ENCODE data around the gene CAMK2G.
"Not testable (repeated sequence)": the region's sequence is repeated elsewhere in the genome, so short reads cannot be mapped to it uniquely, and the experiment has no call there.

The CAMK2G gene

DNA sequence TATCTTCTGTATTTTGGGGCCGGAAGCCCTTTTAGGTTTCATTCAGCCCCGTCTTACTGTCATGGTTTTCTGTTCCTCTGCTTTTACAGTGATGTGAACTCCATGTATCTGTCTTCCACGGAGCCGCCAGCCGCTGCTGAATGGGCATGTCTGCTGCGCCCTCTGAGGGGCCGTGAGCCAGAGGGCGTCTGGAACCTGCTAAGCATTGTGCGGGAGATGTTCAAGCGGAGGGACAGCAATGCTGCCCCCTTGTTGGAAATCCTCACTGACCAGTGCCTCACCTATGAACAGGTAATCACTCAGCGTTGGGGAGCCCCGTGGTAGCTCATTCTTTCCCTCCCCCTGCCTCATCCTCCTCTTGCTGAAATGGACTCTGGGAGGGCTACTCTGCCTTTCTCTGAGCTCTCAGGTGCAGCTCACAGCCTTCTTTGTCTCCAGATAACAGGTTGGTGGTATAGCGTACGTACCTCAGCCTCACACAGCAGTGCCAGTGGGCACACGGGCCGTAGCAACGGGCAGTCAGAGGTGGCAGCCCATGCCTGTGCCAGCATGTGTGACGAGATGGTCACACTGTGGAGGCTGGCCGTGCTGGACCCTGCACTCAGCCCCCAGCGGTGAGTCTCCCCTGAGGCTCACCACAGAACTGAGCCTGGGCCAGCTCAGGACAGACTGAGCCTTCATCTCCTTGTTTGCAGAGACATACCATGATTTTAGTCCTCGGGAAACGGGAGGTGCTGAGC is 83.3 kb downstream of the CAMK2G start:
- DNase-seq (ENCODE audit: low spot score), result no peak

DNA sequence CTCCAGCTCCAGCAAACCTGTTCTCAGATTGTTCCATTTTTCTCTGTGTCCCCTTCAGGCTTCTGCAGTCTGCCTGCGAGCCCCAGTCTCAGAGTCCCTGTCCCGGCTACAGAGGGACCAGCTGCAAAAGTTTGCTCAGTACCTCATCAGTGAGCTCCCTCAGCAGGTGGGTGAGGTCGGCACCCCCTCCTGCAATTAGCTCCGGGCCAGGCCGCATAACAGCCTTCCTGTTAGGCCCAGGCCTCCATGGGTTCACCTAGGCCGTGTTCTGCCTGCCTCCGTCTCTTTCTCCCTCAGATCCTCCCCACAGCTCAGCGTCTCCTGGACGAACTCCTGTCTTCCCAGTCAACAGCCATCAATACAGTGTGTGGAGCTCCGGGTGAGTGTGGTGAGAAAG is 84.7 kb downstream of the CAMK2G start:
- DNase-seq (ENCODE audit: low spot score), result no peak

DNA sequence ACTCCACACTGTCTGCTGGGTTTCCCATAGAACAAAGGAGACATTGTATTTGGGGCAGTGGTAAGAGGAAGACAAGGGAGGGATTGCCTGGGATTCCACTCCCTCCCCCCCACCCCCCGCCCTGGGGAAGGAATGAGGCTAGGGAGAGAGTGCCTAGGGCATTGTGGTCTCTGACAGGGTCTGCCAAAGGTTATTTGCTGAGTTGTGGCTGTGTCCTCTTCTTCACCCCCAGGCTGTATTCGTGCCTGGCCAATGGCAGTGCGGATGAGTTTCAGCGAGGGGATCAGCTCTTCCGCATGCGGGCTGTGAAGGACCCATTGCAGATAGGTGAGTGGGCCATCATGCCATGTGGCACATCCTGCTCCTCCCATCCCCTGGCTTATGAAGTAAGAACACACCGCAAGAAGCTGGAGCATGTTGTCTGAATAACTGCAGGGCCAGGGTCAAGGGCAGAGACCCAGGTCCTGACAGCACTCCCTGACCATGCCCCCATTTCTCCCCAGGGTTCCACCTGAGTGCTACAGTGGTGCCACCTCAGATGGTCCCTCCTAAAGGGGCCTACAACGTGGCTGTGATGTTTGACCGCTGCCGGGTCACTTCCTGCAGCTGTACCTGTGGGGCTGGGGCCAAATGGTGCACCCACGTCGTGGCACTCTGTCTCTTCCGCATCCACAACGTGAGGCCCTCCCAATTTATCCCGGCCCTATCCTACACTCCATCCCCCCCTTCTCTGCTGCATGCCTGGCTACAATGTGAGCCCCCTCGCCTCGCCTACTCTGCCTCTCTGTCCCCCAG is 85.3 kb downstream of the CAMK2G start:
- DNase-seq (ENCODE audit: low spot score), result no peak

DNA sequence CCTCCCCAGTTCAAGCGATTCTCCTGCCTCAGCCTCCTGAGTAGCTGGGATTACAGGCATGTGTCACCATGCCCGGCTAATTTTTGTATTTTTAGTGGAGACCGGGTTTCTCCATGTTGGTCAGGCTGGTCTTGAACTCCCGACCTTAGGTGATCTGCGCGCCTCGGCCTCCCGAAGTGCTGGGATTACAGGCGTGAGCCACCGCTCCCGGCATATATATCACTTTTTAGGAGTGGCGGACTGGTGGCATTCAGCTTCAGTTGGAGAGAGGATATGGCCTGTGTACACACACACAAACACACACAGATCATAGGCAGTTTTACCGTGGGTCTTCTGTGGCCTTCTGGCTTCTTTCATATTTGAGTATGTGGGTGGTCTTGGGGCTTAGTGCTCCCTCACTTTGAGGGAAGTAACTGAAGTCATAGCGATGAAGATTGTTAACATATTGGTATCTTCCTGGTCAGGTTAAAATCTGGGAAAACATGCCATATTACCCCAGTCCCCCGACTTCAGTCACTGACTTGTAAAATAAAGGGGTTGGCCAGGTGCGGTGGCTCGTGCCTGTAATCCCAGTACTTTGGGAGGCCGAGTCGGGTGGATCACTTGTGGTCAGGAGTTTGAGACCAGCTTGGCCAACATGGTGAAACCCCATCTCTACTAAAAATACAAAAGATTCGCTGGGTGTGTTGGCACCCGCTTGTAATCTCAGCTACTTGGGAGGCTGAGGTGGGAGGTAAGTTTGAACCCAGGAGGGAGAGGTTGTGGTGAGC is 87.1 kb downstream of the CAMK2G start:
- not testable (repeated sequence) for DNase-seq (ENCODE audit: low spot score)

DNA sequence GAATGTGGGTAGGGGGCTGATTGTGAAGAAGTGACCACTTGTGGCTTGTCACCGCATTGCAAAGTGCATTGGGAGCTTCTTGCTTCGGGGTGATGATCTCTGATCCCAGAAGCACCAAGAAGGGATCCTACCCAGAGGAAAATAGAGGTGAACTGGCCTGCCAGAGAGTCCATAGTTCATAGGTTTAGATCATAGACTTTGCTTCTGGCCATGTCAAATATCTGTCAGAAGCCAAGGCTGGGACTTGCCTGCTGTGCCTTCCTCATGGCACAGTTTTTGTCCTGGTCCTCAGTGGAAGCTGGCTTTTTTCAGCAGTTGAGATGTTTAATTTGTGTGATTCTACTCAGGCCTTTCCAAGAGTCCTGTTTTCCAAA is 87.9 kb downstream of the CAMK2G start:
- DNase-seq (ENCODE audit: low spot score), result no peak

DNA sequence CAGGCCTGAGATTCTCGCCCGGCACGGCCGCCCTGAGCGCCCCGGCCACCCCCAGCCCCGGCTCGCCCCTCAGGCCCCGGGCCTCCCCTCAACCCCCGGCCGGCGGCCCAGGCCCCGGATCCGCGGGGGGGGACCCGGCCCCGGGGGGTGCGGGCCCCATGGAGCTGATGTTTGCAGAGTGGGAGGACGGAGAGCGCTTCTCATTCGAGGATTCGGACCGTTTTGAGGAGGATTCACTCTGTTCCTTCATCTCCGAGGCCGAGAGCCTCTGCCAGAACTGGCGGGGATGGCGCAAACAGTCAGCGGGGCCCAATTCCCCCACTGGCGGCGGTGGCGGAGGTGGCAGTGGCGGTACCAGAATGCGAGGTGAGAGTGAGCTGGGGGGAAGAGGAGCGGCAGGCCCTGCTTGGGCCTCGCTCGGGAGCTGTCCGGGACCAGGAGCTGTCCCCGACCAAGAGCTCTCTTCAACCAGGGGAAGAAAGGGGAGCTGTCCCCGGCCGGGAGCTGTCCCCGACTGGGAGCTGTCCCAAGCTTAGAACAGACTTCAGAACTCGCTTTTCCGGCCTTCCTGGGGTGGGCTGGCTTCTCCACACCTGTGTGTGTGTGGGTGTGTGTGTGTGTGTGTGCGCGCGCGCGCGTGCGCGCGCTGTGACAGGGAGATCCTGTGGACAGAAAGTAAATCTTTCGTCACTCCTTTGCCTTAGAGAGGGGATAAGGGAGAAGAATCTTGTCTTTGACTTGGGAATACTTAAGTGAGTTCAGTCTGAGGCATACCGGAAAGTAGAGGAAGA is 88.4 kb downstream of the CAMK2G start:
- DNase-seq (ENCODE audit: low spot score), result peak; percentile 40

DNA sequence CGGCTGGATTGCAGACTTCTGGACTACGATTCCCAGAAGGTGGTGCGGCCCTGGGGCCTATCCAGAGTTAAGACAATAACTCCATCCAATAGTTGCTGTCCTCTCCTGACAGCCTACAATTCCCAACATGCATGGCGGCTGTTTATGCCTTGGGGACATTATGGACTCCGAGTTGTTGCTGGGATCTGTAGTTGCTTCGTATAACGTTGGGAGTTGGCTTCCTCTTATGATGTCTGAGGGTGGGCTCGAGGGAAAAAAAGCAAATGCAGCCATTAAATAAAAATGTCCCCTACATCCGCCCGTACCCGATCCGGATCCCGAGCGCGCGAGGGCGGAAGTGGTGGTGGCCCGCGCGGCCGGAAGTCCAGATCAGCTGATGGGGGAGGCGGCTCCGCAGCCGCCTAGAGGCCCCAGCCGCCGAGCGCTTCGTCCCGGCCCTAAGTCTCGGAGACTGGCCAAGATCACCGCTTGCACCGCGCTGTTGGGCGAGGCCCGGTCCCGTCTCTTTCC is 89.1 kb downstream of the CAMK2G start, which contains the start of gene ZSWIM8:
TSS of gene ZSWIM8 (plus strand) at position 396 of the 510 bp plus-strand sequence. CDS start 273 bp downstream, outside the sequence.
- DNase-seq (ENCODE audit: low spot score), result peak; percentile 89

DNA sequence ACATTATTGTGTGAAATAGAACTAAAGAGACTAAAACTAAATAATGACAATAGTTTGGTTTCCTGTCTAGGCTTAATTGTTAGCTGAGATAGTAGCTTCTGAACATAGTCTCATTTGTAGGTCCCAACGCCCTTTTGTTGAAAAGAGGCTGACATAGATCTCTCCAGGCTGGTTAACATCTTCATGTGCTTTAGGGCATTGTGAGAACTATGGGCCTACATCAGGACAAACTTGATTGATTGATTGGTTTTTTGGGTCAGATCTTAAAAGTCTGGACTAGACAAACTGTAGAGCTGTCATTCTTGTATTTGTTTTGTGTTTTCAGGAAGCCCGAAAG is 91.6 kb downstream of the CAMK2G start:
- no peak for DNase-seq (ENCODE audit: low spot score)

DNA sequence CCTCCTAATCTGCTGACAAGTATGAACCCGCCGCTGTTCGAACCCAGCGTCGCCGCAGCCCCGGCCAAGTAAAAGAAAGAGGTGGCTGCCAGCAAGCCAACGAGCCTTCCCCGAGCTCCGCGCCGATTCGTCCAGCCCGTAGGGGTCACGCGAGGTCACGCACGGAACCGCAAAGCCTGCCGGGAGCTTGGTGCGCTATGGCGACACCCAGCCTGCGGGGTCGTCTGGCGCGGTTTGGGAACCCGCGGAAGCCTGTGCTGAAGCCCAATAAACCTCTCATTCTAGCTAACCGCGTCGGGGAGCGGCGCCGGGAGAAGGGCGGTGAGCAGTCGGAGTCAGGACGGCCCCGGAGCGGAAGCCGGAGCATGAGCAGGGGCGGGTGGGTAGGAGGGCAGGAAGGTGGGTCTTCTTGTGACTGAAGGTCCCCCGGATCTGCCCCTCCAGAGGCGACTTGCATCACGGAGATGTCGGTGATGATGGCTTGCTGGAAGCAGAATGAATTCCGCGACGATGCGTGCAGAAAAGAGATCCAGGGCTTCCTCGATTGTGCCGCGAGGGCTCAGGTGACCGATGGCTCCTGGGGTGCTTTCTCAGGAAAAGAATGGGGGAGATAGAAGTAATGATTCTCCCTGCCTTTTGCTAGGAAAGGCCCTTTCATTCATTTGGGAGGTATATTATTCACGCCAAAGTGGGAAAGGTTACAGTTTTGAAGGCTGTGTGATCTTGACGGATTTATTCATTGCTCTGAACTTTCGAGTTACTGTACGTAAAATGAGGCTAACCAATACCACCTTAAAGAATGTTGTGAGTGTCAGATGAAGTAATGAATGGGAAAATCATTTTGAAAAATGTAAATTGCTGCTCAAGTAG is 92.2 kb downstream of the CAMK2G start, which contains the start of gene CHCHD1:
TSS of gene CHCHD1 (plus strand) at position 170 of the 870 bp plus-strand sequence. CDS start at position 198, 28 bp downstream.
- peak; percentile 84 for DNase-seq (ENCODE audit: low spot score)

DNA sequence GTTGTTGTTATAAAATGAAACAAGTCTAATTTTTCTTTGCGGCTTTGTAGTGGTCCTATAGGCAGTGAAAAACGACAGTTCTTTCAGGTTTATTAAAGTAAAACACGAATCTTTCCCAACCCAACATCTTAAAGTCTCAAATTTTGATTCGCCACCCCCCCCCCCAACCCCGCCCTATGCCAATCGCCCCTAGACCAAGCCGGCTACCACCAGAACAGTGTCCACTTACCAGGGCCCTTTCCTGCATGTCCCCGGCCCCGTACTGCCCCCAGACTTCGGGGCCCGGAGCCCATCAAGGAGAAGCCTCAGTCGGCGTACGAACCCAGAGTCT is 92.8 kb downstream of the CAMK2G start:
- DNase-seq (ENCODE audit: low spot score), result no peak

DNA sequence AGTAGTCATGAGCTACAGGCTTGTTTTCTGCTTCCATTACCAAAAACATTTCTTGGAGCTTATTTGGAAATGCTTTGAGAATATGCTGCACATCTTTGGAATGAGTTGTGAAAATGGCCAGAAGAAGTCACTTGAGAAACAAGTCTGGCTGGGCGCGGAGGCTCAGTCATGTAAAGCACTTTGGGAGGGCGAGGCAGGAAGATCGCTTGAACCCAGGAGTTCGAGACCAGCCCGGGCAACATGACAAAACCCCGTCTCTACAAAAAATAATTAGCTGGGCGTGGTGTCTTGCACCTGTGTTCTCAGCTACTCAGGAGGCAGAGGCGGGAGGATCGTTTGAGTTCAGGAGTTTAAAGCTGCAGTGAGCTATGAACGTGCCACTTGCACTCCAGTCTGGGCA is 93.4 kb downstream of the CAMK2G start:
- DNase-seq (ENCODE audit: low spot score), result no peak

DNA sequence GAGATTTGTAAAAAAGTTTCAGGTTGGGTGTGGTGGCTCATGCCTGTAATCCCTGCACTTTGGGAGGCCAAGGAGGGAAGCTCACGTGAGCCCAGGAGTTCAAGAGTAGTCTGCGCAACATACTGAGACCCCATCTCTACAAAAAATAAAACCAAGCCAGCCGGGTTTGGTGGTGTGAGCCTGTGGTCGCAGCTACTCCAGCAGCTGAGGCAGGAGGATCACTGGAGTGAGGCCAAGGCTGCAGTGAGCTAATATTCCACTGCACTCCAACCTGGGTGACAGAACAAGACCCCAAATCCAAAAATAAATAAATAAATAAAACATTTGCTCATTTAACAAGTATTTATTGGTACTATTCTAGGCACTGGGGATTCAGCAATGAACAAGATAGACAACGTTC is 94.1 kb downstream of the CAMK2G start:
- DNase-seq (ENCODE audit: low spot score), result no peak

DNA sequence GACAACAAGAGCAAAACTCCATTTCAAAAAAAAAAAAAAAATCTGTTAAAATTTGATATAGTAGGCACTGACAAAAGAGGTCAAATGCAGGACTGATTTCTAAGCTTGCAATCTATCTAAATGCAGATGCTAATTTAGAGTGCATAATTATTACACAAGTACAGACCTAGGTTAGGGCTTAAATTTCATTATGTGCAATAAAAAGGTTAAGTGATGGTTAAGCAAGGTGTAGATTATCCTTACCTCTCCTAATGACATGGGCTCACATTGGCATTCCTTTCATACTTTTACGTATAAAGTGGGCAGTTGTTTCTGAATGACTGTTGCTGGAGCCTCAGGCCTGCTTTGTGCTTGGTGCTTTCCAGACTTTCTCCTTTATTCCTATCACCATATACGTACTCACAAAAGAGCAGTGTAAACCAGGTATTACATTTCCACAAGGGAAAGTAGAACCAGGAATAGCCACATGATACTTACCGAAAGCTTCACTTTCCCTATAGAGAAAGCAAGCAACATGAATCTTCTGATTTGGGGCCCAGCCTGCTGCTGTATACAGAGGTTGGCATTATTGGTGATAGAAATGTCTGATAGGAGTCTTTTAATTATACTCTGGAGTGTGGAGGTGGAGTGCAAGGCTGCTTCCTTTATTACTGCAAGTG is 94.7 kb downstream of the CAMK2G start:
- DNase-seq (ENCODE audit: low spot score), result no peak

DNA sequence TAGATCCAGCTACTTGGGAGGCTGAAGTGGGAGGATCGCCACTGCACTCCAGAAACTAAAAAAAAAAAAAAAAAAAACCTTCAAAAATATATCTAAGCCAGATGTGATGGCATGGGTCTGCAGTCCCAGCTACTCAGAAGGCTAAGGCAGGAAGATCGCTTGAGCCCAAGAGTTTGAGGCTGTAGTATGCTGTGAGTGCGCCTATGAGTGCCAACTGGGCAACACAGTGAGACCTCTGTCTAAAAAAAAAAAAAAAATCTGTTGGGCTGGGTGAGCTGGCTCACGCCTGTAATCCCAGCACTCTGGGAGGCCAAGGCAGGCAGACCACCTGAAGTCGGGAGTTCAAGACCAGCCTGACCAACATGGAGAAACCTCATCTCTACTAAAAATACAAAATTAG is 95.3 kb downstream of the CAMK2G start:
- no peak for DNase-seq (ENCODE audit: low spot score)

DNA sequence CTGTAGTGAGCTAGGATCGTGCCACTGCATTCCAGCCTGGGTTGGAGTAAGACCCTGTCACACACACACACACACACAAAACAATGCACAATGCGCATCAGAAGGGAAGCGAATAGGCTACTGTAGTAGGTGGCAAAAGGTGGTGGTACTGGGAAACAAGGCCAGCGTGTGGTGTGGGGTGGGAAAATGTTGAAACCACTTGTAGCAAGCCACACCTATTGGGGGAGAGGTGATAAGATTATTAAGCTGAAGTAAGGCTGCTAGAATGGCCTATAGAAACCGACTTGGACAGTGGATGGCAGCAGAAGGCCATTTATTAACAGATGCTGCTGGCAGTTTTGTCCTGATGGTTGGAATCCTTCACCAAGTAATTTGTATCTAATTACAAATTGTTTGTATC is 99.7 kb downstream of the CAMK2G start:
- DNase-seq (ENCODE audit: low spot score), result no peak

DNA sequence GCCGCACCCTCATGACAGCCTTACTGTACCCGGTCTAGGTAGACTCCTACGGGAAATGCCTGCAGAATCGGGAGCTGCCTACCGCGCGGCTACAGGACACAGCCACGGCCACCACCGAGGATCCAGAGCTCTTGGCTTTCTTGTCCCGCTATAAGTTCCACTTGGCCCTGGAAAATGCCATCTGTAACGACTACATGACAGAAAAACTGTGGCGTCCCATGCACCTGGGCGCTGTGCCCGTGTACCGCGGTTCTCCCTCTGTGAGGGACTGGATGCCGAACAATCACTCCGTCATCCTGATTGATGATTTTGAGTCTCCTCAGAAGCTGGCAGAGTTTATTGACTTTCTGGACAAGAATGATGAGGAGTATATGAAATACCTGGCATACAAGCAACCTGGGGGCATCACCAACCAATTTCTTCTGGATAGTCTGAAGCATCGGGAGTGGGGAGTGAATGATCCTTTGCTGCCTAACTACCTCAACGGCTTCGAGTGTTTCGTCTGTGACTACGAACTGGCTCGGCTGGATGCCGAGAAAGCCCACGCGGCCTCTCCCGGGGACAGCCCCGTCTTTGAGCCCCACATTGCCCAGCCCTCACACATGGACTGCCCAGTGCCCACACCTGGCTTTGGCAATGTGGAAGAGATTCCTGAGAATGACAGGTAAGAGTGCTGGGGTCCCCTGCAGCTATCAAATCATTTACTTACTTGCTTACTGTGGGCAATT is 101.0 kb downstream of the CAMK2G start:
- no peak for DNase-seq (ENCODE audit: low spot score)

DNA sequence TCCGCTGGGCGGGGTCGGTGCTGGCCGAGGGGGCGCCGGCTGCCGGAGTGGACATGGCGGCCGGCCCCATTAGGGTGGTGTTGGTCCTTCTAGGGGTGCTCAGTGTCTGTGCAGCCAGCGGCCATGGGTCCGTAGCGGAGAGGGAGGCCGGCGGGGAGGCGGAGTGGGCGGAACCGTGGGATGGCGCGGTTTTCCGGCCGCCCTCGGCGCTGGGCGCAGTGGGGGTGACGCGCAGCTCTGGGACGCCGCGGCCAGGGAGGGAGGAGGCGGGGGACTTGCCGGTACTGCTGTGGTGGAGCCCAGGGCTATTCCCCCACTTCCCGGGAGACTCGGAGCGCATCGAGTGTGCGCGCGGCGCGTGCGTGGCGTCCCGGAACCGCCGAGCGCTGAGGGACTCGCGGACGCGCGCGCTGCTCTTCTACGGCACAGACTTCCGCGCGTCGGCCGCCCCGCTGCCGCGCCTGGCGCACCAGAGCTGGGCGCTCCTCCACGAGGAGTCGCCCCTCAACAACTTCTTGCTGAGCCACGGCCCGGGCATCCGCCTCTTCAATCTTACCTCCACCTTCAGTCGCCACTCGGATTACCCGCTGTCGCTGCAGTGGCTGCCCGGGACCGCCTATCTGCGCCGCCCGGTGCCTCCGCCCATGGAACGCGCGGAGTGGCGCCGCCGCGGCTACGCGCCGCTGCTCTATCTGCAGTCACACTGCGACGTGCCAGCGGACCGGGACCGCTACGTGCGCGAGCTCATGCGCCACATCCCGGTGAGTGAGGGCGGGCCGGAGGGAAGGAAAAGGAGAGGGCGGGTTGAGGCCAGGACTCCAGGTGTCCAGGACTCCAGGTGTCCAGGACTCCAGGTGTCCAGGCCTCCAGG is 101.8 kb downstream of the CAMK2G start:
- peak; percentile 80 for DNase-seq (ENCODE audit: low spot score)

DNA sequence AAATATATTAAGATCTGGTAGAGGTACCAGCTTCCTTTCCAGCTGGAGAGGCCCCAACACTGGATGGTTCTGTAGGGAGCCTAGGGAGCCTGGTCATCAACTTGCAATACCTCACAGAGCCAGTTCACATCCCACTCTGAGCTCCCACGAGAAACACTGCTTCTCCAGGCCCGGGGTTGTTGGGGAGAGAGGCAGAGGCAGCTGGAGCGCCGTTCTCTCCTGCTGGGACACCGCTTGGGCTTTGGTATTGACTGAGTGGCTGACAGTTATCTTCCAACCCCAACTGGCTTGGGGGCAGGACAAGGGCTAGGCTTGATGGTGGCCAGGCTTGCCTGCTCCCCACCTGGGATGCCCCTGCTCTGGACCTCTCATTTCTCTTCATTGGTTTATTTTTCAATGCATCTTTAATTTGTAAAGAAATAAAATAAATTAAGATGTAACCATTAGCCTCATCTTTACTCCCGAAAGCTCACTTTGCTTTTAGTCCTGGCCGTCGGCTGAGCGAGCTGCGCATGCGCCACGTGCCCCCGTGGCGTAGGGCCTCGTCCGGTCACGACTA is 102.6 kb downstream of the CAMK2G start:
- peak; percentile 81 for DNase-seq (ENCODE audit: low spot score)
